ENCODE results near the gene PDE2A.

PDE2A gene

DNA sequence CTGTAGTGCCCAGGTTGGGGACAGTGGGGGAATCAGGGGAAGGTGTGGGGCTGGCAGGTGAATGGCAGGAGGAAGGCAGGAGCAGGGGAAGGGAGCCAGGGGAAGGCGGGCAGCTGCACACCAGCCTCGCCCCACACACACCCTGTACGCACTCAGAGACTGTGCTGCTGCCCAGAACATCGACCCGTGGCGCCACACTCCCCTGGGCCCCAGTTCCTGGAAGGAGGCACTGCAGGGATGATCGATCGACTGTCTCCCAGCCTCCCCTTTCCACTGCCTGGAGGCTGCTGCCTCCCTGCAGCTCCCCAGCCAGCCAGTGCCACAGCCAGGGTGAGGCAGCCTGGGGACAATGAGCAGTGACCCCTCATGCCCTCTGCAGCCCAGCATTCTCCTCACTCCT, 19.2 kb downstream of the PDE2A start:
- no peak for DNase-seq

DNA sequence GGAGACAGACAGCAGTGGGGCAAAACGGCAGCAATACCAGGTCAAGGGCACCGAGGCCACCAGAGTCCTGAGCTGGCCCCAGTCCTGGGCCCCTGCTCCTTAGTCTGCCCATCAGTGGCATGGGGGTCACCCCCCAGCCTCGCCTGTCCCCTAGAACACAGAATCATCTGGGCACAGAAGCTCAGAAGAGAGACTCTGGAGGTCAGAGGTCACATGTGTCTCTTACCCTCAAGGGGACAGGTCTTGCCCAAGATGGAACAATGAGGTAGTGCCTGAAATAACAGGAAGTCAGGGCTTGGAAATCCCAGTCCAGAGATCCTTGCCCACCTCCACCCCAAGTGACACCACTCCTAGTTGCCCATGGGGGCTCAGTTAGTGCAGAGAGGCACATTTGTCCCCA, 20.6 kb downstream of the PDE2A start:
- no peak for DNase-seq

DNA sequence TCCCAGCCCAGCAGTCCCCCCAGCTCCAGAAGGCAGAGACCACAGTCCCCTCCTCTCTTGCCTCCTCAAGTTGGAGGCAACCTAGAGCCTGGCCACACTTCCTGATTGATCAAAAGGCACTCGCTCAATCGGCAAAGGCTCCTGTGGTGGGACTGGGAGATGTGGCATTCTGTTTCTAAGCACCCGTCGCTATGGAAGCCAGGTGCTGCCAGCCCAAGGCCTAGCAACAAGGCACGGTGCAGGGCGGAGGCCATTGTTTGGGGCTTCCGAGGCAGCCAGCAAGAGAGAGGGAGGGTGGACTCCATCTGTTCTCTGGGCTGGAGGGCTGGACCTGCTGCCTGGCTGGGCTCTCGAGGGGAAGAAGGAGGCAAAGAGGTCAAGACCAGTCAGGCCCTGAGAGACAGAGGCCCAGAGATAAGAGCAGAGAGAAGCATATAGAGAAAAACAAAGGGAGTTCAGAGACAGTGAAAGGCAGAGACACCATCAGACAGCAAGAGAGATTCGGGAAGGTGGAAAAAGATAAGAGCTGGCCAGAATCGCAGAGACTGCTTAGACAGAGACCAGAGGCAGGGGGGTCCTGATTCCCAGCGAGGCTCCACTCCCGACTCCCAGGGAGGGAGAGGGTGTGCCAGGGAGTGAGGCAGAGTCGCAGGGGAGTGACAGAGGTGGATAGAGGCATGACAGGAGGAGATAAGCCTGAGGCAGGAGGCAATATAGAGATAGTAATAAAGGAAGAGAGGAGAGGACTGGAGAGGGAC, 21.2 kb downstream of the PDE2A start:
- peak; percentile 12 for DNase-seq

DNA sequence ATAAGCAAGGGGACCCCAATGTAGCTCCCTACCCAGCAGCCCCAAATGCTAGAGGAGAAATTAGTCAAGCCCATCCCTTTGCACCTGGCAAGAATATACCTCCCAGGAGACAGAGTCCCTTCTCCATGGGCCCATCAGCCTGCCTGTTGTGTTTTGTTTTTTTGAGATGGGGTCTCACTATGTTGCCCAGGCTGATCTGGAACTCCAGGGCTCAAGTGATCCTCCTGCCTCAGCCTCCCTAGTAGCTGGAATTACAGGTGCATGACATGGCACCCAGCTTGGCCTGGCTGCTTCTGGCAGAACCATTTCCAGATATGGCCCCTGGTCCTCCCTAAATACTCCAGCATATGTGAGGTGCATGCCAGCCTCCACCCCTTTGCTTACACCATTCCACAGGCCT, 22.1 kb downstream of the PDE2A start:
- DNase-seq: no peak

DNA sequence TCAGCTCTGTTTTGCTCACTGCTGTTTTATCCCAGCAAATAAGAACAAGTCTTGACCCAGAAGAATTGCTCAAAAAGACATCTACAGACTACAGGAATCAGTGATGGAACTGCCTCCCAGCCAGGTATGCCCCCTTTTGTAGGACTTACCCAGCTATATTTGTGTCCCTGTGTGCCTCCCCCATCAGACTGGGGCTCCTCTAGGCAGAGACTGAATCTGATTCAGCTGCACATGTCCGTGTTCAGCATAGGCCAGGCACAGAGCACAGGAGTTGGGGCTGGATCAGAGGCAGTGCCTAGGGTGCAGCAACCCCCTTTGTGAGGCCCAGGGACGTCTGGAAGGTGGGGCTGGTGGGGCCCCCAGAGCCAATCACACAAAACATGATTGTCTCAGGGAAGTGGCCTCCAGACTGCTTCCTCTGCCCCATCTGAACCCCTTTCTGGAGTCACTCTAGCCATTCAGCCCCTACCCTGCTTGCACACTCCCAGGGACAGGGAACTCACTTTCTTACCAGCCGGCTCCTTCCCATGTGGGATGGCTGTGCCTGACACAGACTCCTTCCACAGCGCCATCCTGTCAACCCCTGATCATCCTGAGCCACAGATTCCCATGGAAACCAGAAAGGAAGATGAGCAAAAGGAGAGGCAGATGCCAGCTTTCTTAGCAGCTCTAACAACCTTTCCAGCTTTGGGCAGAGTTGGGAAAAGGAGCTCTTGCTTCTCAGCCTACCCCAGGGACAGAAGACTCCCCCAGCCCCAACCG, 24.8 kb downstream of the PDE2A start:
- no peak for DNase-seq

DNA sequence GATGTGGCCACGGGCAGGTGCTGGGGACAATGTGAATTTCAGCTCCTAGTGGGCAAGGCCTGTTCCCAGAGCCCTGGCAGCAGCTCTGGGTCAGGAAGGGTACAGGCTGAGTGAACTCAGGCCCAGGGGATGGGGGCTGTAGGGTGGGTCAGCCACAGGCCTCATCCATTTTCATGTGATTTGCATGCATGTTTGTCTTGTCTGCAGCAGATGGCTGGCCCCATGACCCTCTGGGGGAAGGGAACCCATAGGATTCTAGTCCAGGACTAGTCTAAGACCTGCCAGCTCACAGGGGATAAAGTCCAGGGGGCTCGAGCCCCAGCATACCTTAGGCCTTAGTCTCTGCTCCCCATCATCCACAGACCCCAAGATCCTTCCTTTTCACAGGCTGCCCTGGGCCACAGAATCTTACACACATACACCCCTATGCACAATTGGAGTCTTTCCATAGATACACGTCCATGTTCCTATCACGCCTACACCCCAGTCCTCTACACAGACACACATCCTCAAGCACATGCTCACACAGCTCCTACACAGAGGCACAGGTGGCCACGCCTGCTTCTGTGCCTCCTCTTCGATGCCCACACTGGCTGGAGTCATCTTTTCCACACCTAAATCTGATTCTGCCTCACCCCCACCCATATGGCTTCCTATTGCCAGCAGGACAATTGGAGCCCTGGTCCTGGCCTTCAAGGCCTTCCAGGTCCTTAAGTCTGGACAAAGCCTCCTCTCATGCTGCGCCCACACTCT, 25.7 kb downstream of the PDE2A start:
- DNase-seq: no peak

DNA sequence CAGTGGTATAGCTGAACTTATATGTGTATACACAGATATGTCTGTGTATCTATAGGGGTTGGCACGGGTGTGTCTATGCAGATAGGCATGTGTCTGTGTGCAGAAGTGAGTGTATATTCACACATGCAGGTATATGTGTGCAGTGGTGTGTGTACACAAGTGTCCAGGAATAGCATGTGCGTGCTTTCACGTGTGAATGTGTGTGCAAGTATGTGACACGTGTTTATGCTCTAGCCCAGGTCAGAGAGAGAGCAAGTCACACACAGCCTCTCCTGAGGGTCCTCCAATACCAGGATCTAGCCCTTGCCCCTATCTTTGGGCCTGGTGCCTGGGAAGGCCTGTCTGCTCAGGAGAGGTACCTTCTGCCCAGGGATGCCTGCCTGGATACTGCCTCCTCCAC, 26.3 kb downstream of the PDE2A start:
- DNase-seq: no peak

DNA sequence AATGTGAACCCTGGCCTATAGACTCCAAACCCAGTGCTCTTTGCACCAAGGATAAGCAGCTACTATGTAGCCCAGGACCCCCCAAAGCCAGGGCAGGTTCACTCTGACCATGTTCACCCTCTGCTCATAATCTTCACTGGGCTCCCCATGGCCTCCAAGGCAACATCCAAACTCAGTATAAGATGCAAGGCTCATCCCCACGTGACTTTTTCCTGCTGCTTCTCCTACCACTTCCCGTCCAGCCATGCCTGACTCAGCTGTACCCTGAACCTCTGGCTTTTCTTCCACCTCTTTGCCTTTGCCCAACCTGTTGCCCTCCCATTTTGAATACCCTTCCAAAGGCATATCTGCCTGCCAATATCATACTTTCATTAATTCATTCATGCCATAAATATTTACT, 27.8 kb downstream of the PDE2A start:
- DNase-seq: no peak

DNA sequence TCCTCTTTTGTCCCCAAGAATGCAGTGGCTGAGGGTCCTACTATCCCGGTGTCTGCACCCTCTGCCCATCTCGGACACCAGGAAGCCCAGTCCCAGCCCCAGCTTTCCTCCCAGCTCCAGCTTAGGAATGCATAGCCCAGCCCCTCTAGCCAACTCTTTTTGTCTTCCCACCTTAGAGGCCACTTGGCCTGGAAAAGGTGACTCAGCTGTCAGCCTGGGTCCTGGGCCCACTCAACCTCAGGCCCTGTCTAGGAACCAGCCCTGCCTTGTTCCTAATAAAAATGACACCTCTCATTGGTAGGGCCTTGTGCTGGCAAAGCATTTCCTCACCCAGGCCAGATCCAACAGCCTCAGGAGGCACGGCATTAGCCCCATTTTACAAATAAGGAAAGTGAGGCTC, 28.2 kb downstream of the PDE2A start:
- no peak for DNase-seq

DNA sequence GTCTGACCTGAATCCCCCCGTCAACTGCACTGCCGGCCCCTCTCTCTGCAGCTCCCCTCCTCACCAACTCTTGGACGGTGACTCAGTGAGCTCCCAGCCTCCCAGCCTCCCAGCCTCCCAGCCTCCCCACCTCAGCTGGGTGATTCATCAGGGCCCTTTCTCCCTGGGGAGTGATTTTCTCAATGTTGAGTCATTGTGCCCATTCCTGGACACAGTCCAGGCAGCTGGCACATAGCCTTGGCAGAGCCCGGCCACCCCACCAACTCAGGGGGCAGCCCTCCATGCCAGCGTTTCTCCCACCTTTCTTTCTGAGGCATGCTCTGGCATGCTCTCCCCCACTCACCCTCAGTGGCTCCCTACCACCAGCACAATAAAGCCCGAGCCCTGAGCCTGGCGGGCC, 30.7 kb downstream of the PDE2A start:
- no peak for DNase-seq

DNA sequence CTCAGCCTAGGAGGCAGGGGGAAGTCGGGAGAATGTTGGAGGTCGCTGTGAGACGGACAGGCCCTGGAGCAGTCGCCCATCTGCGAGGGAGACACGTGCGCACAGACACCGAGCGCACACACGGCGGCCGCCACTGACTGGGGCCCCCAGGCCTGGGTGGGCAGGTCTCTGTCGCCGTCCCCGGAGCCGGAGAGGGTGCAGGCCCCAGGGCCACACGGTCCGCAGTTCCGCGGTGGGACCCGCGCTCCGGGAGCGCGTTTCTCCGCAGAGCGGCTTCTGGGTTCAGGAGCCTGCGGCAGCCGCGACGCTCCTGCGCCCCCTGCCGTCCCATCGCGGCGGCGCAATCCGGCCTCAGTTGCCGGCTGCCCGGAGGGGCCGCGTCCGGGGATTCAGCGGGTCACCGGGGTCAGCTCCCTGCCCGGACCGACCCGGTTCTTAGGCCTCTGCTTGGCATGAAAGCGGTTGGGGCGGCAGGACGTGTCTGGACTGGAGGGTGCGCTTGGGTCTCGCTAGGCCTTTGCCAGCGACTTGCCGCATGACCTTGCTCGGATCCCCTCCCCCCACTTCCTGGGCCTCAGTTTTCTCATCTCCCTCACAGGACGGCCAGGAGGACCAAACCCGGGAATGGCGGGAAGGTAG, 31.2 kb downstream of the PDE2A start:
- peak; percentile 58 for DNase-seq

DNA sequence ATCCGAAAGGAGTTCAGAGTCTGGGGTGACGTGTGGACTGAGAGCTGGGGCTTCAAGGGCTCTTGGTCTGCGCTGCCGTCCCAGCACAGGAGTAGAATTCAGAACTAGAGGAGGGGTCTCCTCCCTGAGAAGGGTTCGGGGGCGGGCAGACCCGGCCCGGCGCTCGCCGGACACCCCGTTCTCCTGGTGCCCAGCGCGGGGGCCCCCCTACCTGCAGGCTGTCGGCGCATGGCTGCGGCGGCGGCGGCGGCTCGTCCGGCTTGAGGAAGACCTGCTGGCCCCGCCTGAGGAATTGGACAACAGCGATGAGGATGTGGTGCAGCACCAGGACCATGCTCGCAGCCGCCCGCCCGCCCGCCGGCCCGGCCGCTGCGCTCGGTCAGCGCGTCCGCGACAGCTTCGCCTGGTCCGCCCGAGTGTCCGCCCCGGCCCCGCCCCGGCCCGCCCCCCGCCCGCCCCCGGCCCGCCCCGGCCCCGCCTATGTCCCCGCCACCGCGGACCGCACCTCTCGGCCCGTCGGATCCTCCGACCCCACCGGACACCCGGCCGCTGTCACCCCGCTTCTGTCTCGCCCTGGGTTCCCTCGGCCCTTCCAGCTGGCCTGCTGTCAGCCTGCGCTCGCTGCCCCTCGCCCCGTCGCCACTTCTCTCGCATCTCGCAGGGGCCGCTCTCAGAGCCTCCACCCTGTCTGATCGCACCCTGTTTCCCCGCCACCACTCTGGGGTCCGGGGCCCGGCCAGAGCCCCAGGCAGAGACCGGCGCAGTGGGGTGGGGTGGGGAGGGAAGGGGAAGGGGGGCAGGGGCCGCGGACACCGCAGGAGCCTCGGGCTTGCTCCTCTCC, 32.0 kb downstream of the PDE2A start:
- DNase-seq: peak; percentile 17

DNA sequence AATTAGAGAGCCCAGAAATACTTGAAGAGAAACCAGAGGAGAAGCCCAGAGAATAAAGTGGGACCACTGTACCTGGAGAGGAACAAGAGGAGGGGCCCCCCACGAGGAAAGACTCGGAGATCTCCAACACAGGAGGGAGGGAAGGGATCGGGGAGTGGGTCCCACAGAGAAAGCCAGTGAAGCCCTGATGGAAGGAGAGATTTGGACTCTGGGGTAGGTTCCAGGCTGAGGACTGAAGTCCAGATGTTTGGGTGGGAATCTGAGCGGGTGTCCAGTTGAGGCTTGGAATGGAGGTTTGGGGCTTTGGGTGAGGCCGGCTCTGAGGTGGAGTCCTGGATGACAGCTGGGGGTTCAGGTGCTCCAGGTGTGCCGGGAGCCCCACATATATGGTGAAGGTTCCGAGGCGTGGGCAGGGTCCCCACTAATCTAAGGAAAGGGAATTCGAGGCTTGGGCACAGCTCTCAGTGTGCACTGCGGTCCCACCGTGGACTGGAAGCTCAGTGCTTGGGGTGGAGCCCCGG, 32.6 kb downstream of the PDE2A start:
- no peak for DNase-seq

DNA sequence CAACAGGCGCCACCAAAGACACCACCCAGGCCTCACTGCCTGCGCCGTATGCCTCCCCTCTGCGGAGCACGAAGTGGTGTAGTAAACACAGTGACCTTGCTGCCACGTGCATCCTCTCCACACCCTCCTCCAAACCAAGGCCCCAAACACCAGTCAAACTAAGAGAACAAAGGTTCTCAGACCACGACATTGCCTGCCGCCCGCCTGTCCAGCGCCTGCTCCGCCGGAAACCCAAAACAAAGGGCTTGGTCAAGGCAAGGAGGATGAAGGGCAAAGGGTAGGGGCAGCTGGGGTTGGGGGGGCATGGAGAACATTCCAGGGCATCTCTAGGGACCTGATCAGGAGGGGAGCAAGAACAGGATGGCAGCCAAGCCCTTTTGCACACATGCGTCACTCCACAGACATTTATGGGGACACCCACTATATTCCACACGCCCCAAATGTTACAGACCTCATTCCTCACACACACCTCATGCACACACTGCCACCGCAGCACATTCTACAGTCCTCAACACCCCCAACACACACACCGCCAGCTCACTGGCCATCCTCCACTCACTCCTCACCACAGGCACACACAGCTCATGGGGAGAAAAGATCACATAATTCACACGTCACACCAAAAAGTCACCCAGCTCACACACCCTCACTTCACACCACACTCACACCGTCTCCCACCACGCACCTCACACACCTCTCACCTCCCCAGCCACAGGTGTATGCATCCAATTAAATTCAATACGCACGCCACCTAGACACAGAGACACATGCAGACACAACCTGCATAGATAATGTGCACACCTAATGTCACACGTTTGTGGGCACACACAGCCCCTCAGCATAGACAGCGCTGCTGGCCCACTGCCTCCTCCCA, 34.5 kb downstream of the PDE2A start:
- no peak for DNase-seq

DNA sequence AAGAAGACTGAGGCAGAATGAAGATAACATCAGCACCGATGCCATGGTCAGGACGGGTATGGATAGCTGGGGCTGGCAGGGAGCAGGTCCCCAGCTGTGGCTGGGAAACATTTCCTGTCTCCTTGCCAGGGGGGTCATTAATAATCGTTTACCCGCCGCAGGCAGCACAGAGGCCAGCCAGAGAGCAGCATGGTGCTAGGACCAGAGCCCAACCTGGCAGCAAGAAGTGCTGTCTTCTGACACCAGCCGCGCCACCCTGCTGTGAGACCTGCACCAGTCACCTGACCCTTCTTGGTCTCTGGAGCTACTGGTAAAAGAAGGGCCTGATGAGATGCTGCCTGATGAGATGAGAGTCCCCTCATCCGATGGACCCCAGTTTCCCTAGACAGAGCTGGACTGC, 36.3 kb downstream of the PDE2A start:
- no peak for DNase-seq

DNA sequence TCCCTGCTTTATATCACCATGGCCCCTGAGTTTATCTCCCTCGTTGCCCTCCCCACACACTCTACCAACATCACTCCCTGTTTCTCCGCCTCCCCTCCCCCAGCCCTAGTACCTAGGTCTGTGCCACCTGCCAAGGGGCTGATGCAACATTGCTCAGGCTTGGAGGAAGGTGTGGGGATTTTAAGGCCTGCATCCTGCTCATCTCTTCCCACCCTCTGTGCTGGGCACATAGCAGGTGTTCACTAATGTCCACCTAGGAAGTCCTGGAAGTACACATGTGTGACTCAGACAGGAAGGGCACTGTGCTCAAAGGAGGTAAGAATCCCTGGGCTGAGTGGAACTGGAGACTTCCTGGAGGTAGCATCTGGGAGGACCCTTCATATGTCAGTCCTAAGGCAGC, 37.0 kb downstream of the PDE2A start:
- no peak for DNase-seq

DNA sequence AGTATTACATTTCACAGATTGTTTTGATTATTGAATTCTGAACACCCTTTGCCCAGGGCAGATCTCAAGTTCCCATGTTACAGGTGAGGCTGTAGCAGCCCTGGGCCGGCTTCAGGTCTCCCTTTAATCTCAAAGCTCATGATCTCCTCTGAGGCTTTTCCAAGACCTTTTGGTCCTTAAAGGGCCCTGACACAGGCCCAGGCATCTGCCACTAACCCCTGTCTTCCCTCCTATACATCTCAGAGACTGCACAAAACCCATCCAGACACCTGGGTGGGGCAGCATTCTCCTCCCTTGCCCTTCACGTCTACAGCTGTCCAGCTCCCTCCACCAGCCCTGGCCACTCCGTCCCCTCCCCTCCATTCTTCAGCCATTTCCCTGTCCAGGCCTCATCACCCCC, 37.8 kb downstream of the PDE2A start:
- no peak for DNase-seq

DNA sequence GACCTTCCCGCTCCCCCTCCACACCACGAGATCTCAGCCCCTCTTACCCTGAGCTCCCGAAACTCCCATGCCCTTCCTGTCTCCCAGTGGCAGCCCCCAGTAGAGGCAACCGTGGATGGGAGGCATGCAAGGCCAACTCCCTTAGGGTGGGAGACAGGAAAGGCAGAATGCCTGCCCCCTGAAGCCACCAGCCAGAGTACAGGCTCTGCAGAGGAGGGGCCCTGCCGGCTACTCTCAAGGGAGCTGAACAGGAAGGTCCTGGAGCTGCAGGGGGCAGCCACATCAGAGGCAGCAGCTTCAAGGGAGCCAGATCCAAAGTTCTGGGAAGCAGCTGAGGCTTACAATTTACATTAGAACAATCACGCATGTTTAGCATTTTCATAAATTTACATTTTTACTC, 38.3 kb downstream of the PDE2A start:
- DNase-seq: no peak

DNA sequence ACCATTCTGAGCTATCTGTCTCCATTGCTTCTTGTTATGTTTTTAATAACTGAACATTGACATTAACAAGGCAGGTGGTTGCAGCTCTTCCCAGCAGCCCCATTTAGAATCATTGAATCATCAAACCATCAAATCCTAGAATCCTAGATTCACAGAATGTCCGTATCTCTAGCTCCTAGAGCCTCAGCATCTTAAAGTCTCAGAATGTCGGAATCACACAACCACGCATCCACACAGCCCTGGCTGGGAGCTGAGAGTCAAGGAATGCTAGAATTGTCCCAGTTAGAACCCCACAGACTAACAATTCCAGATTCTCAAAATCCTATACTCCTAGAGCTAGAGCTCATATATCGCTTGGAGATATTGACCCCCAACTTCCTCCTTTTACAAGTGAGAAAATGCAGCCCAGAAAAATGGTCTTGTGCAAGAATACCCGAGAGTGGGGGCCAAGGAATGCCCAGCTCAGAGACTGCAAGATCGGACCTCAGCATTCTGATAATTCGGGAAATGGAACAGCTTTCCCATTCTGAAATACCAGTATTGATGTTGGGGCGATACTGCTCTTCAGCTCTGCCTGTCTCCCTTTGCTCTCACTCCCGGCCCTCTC, 38.8 kb downstream of the PDE2A start:
- DNase-seq: no peak

DNA sequence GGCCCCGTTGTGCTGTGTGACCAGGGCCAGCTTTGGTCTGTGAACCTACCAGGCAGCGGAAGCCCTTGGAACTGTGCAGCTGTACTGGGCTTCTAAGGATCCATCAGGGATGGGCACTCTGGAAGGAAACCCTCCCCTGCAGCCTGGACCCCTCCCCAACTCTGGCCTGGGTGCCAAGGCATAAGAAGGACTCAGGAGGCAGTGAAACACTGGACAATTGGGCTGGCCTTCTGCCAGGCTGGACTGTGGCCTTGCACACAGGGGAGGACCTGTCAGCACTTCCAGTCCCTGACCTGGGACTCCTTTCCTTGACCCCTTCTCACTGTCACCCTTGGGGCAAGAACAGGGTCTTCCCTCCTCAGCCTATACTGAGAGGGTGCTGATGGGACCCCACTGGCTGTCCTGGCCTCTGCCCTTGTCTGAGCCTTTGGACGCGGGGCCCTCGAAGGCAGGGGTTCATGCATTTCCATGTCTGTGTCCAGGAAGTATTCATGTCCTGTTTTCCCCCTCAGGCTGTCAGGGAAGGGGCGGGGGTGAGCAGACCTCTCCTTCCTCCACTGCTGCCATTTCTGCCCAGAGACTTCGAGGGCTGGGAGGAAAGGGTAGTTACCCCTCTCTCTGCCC, 39.6 kb downstream of the PDE2A start:
- DNase-seq: no peak
